Trophoblast cell (in vitro differentiated cells and primary cell): ENCODE results near the gene WDR20.

ENCODE experiments used
- DNase-seq, 2 donors: peaks; one replicate each; pipeline ENCODE4 v3.0.0-alpha.2; 2016
- H2AFZ ChIP-seq: 2 replicates; pipeline ENCODE4 v1.6.1; 2013; ENCODE audit warnings: low read length, moderate library complexity, mild to moderate bottlenecking; ENCODE audit not compliant: insufficient read depth, poor library complexity
- H2AK5ac ChIP-seq: 2 replicates; pipeline ENCODE4 v1.6.1; 2013; ENCODE audit warnings: mild to moderate bottlenecking, low read length
- H2BK120ac ChIP-seq: 2 replicates; pipeline ENCODE4 v1.6.1; 2013; ENCODE audit warnings: low read length, mild to moderate bottlenecking, moderate library complexity; ENCODE audit not compliant: insufficient read depth, poor library complexity
- H2BK12ac ChIP-seq: 2 replicates; pipeline ENCODE4 v1.6.1; 2013; ENCODE audit warnings: mild to moderate bottlenecking, low read length, moderate library complexity
- H2BK5ac ChIP-seq: 2 replicates; pipeline ENCODE4 v1.6.1; 2013; ENCODE audit warnings: low read length, low read depth, moderate library complexity, mild to moderate bottlenecking; ENCODE audit not compliant: poor library complexity
- H3K14ac ChIP-seq: 2 replicates; pipeline ENCODE4 v1.6.1; 2013; ENCODE audit warnings: mild to moderate bottlenecking, low read length
- H3K18ac ChIP-seq: 2 replicates; pipeline ENCODE4 v1.6.1; 2013; ENCODE audit warnings: mild to moderate bottlenecking, low read length
- H3K23ac ChIP-seq: 2 replicates; pipeline ENCODE4 v1.6.1; 2013; ENCODE audit warnings: low read length
- H3K27ac ChIP-seq: 2 replicates; pipeline ENCODE4 v1.5.1; 2013; ENCODE audit warnings: low read depth, mild to moderate bottlenecking, inconsistent platforms, low read length, moderate library complexity
- H3K27me3 ChIP-seq: 2 replicates; pipeline ENCODE4 v1.6.1; 2013; ENCODE audit warnings: inconsistent platforms, mild to moderate bottlenecking, low read length, moderate library complexity; ENCODE audit not compliant: insufficient read depth
- H3K36me3 ChIP-seq, 2 experiments: 1 replicate in 1 of 2; 2 replicates in 1 of 2; pipeline ENCODE4 v1.6.1; 2013; ENCODE audit warnings: low read length in 2 of 2, mild to moderate bottlenecking in 2 of 2, moderate library complexity in 1 of 2; ENCODE audit not compliant: insufficient read depth in 2 of 2, control insufficient read depth in 1 of 2
- H3K4ac ChIP-seq: 2 replicates; pipeline ENCODE4 v1.6.1; 2013; ENCODE audit warnings: low read depth, mild to moderate bottlenecking, low read length, moderate library complexity
- H3K4me1 ChIP-seq, 2 experiments: 1 replicate in 1 of 2; 2 replicates in 1 of 2; pipeline ENCODE4 v1.6.1; 2013; ENCODE audit warnings: low read length in 2 of 2, mild to moderate bottlenecking in 2 of 2, moderate library complexity in 1 of 2; ENCODE audit not compliant: insufficient read depth in 2 of 2, control insufficient read depth in 1 of 2
- H3K4me2 ChIP-seq: 2 replicates; pipeline ENCODE4 v1.6.1; 2013; ENCODE audit warnings: inconsistent platforms, mild to moderate bottlenecking, low read length, moderate library complexity
- H3K4me3 ChIP-seq: 2 replicates; pipeline ENCODE4 v1.5.1; 2013; ENCODE audit warnings: mild to moderate bottlenecking, low read depth, low read length, inconsistent platforms
- H3K79me1 ChIP-seq: one replicate; pipeline ENCODE4 v1.6.1; 2013; ENCODE audit warnings: low read length
- H3K79me2 ChIP-seq: 2 replicates; pipeline ENCODE4 v1.6.1; 2013; ENCODE audit warnings: low read length, mild to moderate bottlenecking; ENCODE audit not compliant: control insufficient read depth, insufficient read depth, poor library complexity
- H3K9ac ChIP-seq: 2 replicates; pipeline ENCODE4 v1.6.1; 2013; ENCODE audit warnings: mild to moderate bottlenecking, low read length
- H3K9me3 ChIP-seq: 2 replicates; pipeline ENCODE4 v1.6.1; 2013; ENCODE audit warnings: low read depth, mild to moderate bottlenecking, control low read depth, inconsistent platforms, low read length; ENCODE audit not compliant: insufficient read depth
- H4K12ac ChIP-seq: 2 replicates; pipeline ENCODE4 v1.6.1; 2013; ENCODE audit warnings: low read depth, mild to moderate bottlenecking, low read length, moderate library complexity
- H4K8ac ChIP-seq: 2 replicates; pipeline ENCODE4 v1.6.1; 2013; ENCODE audit warnings: low read depth, mild to moderate bottlenecking, low read length, moderate library complexity
- H4K91ac ChIP-seq: one replicate; pipeline ENCODE4 v1.6.1; 2013; ENCODE audit warnings: low read depth, mild to moderate bottlenecking, low read length, moderate library complexity
- WGBS: extraction: QIAGEN DNeasy Blood & Tissue Kit; methylation state at CpG from one replicate; pipeline ENCODE4 v1.1.7; 2013; ENCODE audit warnings: missing lambda C conversion rate; ENCODE audit not compliant: insufficient read length, insufficient coverage; ENCODE audit errors: extremely low coverage; 5-methylcytosine and 5-hydroxymethylcytosine counted together

Gene WDR20

DNA sequence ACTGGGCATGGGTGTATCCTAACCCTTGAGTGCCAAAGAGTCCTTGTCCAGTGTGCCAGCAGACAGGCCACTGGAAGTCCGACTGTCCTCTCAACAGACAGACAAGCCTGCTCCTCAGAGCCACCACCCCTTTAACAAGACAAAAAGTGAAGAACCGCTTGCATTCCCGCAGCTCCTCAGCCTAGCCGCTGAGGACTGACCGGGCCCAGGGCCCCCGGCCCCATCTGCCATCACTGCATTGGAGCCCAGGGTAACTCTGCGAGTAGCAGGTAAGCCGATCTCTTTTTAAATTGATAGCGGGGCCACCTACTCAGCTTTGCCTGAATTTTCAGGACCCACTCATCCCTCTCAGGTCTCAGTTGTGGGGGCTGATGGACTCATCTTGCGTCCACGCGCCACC lies 96.3 kb downstream of the WDR20 start:
- H2AFZ ChIP-seq: no peak overlapping the region
- H3K27me3 ChIP-seq: no peaks in the 10 kb centered on the region
- no peak overlapping the region for H3K27ac ChIP-seq
- DNase-seq: no peak
- H3K79me2 ChIP-seq: no peaks in the 10 kb centered on the region
- H2BK12ac ChIP-seq: no peak overlapping the region
- no peak overlapping the region for H4K8ac ChIP-seq
- no peak overlapping the region for H2BK120ac ChIP-seq
- H3K23ac ChIP-seq: no peak overlapping the region
- H3K4me3 ChIP-seq: no peak overlapping the region
- no peak overlapping the region for H3K9ac ChIP-seq
- H2AK5ac ChIP-seq: no peak overlapping the region
- no peak overlapping the region for H2BK5ac ChIP-seq
- H3K36me3 ChIP-seq: no peaks in the 10 kb centered on the region
- no CpG with 5 or more reads among the region's 12 CpGs for WGBS
- H3K14ac ChIP-seq: no peak overlapping the region
- H3K9me3 ChIP-seq: peaks cover 1% of the 10 kb centered on the region
- H3K79me1 ChIP-seq: no peaks in the 10 kb centered on the region
- no peak overlapping the region for H3K18ac ChIP-seq
- no peak overlapping the region for H3K4ac ChIP-seq
- no peaks in the 10 kb centered on the region for H3K4me1 ChIP-seq
- no peak overlapping the region for H4K91ac ChIP-seq
- no peak overlapping the region for H3K4me2 ChIP-seq
- no peak overlapping the region for H4K12ac ChIP-seq

DNA sequence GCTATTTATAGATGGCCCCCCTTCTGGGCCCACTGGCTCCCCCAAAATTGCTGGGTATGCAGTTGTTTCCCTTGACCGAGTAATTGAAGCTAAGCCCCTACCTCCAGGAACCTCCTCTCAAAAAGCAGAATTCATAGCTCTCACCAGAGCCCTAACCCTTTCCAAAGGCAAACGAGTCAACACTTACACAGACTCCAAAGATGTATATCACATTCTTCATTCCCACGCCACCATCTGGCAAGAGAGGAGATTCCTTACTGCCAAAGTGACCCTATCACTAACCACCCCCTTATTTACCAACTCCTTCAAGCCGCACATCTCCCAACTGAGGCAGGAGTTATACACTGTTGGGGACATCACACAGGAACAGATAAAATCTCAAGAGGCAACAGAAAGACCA lies 98.4 kb downstream of the WDR20 start:
- Histone ChIP-seq H2BK120ac (no peak overlapping the region), H3K14ac (no peak overlapping the region), H4K8ac (no peak overlapping the region), H2BK12ac (no peak overlapping the region), H3K27me3 (no peaks in the 10 kb centered on the region), H3K79me1 (no peaks in the 10 kb centered on the region), H2AK5ac (no peak overlapping the region), H3K9ac (no peak overlapping the region), H3K18ac (no peak overlapping the region), H4K91ac (no peak overlapping the region), H3K36me3 (no peaks in the 10 kb centered on the region), H2BK5ac (no peak overlapping the region), H3K4me2 (no peak overlapping the region), H3K9me3 (no peaks in the 10 kb centered on the region), H3K27ac (no peak overlapping the region), H4K12ac (no peak overlapping the region), H3K4me3 (no peak overlapping the region), H3K4ac (no peak overlapping the region), H3K4me1 (no peaks in the 10 kb centered on the region), H2AFZ (no peak overlapping the region), H3K79me2 (no peaks in the 10 kb centered on the region), H3K23ac (no peak overlapping the region)
- no peak for DNase-seq
- WGBS: no CpG with 5 or more reads among the region's 4 CpGs

DNA sequence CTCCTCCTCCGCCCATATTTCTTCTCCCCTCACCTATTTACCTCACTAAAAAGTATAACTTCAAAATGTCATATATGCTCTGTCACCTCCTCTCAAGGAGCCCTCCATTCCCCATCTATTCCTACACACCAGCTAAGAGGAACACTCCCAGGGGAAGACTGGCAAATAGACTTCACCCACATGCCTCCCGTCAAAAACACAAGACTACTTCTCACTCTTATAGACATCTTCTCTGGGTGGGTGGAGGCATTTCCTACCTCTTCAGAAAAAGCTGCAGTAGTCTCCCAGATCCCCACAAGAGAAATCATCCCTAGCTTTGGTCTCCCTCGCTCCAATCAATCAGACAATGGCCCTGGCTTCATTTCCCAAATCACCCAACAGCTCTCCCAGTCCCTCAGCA lies 99.1 kb downstream of the WDR20 start:
- Histone ChIP-seq H3K9me3 (no peaks in the 10 kb centered on the region), H3K27me3 (no peaks in the 10 kb centered on the region), H3K4me3 (no peak overlapping the region), H3K9ac (no peak overlapping the region), H3K4me2 (no peak overlapping the region), H2BK120ac (no peak overlapping the region), H4K12ac (no peak overlapping the region), H3K14ac (no peak overlapping the region), H3K79me1 (no peaks in the 10 kb centered on the region), H3K79me2 (no peaks in the 10 kb centered on the region), H3K27ac (no peak overlapping the region), H4K91ac (no peak overlapping the region), H2BK12ac (no peak overlapping the region), H2AFZ (no peak overlapping the region), H3K4me1 (no peaks in the 10 kb centered on the region), H3K18ac (no peak overlapping the region), H3K36me3 (no peaks in the 10 kb centered on the region), H4K8ac (no peak overlapping the region), H2AK5ac (no peak overlapping the region), H2BK5ac (no peak overlapping the region), H3K4ac (no peak overlapping the region), H3K23ac (no peak overlapping the region)
- WGBS: no CpG with 5 or more reads among the region's 3 CpGs
- DNase-seq: no peak

DNA sequence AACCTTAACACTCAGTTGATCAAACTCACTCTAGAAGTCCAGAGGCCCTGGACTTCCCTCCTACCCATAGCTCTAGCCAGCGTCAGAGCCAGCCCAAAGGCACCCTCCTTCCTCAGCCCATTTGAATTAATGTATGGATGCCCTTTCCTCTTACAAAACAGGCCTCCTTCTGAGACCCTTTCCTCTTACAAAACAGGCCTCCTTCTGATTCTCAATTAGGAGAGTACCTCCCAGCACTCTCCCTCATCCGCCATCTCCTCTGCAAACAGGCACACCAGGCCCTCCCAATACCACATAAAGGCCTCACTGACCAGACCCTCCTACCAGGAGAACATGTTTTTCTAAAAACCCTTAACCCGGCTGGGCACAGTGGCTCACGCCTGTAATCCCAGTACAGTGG lies 99.5 kb downstream of the WDR20 start:
- Histone ChIP-seq H3K18ac (no peak overlapping the region), H3K4me1 (no peaks in the 10 kb centered on the region), H2AFZ (no peak overlapping the region), H4K91ac (no peak overlapping the region), H3K4me3 (no peak overlapping the region), H3K14ac (no peak overlapping the region), H3K27ac (no peak overlapping the region), H4K12ac (no peak overlapping the region), H2BK12ac (no peak overlapping the region), H3K4me2 (no peak overlapping the region), H3K9ac (no peak overlapping the region), H3K36me3 (no peaks in the 10 kb centered on the region), H4K8ac (no peak overlapping the region), H3K9me3 (no peaks in the 10 kb centered on the region), H3K79me1 (no peaks in the 10 kb centered on the region), H3K23ac (no peak overlapping the region), H2BK5ac (no peak overlapping the region), H2AK5ac (no peak overlapping the region), H3K27me3 (no peaks in the 10 kb centered on the region), H3K4ac (no peak overlapping the region), H3K79me2 (no peaks in the 10 kb centered on the region), H2BK120ac (no peak overlapping the region)
- WGBS: no CpG with 5 or more reads among the region's 4 CpGs
- DNase-seq: no peak
